Nephron (organoid): ENCODE measurements around the gene SMIM38.

Experiments used
- H3K27ac Mint-ChIP-seq, 3 experiments: 2 replicates each; pipeline ENCODE4 v1.8.0; 2020; ENCODE audit warnings: mixed read lengths in 3 of 3, mild to moderate bottlenecking in 2 of 3, moderate library complexity in 1 of 3
- H3K27me3 Mint-ChIP-seq: 2 replicates; pipeline ENCODE4 v1.8.0; 2021; ENCODE audit warnings: low read depth, mild to moderate bottlenecking, moderate library complexity, mixed read lengths
- H3K36me3 Mint-ChIP-seq: 2 replicates; pipeline ENCODE4 v1.8.0; 2020; ENCODE audit warnings: low read depth, mixed read lengths
- H3K4me1 Mint-ChIP-seq: 2 replicates; pipeline ENCODE4 v1.8.0; 2020; ENCODE audit warnings: mixed read lengths
- H3K4me3 Mint-ChIP-seq, 3 experiments: 2 replicates each; pipeline ENCODE4 v1.8.0; 2020; ENCODE audit warnings: mild to moderate bottlenecking in 3 of 3, mixed read lengths in 3 of 3, moderate library complexity in 2 of 3
- H3K9me3 Mint-ChIP-seq: 2 replicates; pipeline ENCODE4 v1.8.0; 2020; ENCODE audit warnings: mixed read lengths
- CTCF ChIP-seq, 3 experiments: fragments of 200-600 bp; sonication (generic); IDR thresholded peaks; one replicate each; pipeline ENCODE4 v1.5.0; 2021; ENCODE audit warnings: antibody characterized with exemption in 3 of 3; ENCODE audit not compliant: unreplicated experiment in 3 of 3

SMIM38 gene

GRCh38 chr11:69120096-69120875 is 35.4 kb upstream of the SMIM38 start:
- H3K9me3 Mint-ChIP-seq: no peaks in the 10 kb centered on the region
- H3K36me3 Mint-ChIP-seq: no peaks in the 10 kb centered on the region
- H3K27me3 Mint-ChIP-seq: peaks cover 7% of the 10 kb centered on the region
- H3K4me1 Mint-ChIP-seq: peaks cover 11% of the 10 kb centered on the region
- no peak overlapping the region for H3K4me3 Mint-ChIP-seq
- no peak overlapping the region for H3K27ac Mint-ChIP-seq
- TF ChIP-seq CTCF (IDR thresholded peaks at IDR 0.05; ENCODE audit: unreplicated experiment in 3 of 3): no peak

- H3K36me3 Mint-ChIP-seq: no peaks in the 10 kb centered on the region
- H3K4me1 Mint-ChIP-seq: peaks cover 11% of the 10 kb centered on the region
- H3K27ac Mint-ChIP-seq: no peak overlapping the region
- peaks cover 7% of the 10 kb centered on the region for H3K27me3 Mint-ChIP-seq
- no peaks in the 10 kb centered on the region for H3K9me3 Mint-ChIP-seq
- TF ChIP-seq CTCF (IDR thresholded peaks at IDR 0.05; ENCODE audit: unreplicated experiment in 3 of 3): no peak
- no peak overlapping the region for H3K4me3 Mint-ChIP-seq
Measured at GRCh38 chr11:69121021-69121420, 34.7 kb upstream of the SMIM38 start.

GRCh38 chr11:69121621-69122325 is 34.0 kb upstream of the SMIM38 start:
- H3K4me1 Mint-ChIP-seq: peaks cover 5% of the 10 kb centered on the region
- H3K27me3 Mint-ChIP-seq: peaks cover 7% of the 10 kb centered on the region
- H3K36me3 Mint-ChIP-seq: no peaks in the 10 kb centered on the region
- no peak for TF ChIP-seq CTCF (IDR thresholded peaks at IDR 0.05; ENCODE audit: unreplicated experiment in 3 of 3)
- no peak overlapping the region for H3K4me3 Mint-ChIP-seq
- no peak overlapping the region for H3K27ac Mint-ChIP-seq
- no peaks in the 10 kb centered on the region for H3K9me3 Mint-ChIP-seq

- Mint-ChIP-seq H3K9me3 (no peaks in the 10 kb centered on the region), H3K27ac (peak overlapping the region in 2 of 3 experiments; percentile 46 to 77), H3K27me3 (peaks cover 3% of the 10 kb centered on the region)
Measured at GRCh38 chr11:69122326-69122629, 33.5 kb upstream of the SMIM38 start.

GRCh38 chr11:69122630-69123431 is 32.9 kb upstream of the SMIM38 start:
- no peak for TF ChIP-seq CTCF (IDR thresholded peaks at IDR 0.05; ENCODE audit: unreplicated experiment in 3 of 3)
- no peak overlapping the region for H3K4me3 Mint-ChIP-seq
- peaks cover 5% of the 10 kb centered on the region for H3K4me1 Mint-ChIP-seq
- H3K9me3 Mint-ChIP-seq: peaks cover under 1% of the 10 kb centered on the region
- H3K36me3 Mint-ChIP-seq: no peaks in the 10 kb centered on the region
- peak overlapping the region; percentile 46 to 77 (median 61) for H3K27ac Mint-ChIP-seq
- no peaks in the 10 kb centered on the region for H3K27me3 Mint-ChIP-seq

More at GRCh38 chr11:69122326-69122629, 33.5 kb upstream of the SMIM38 start:
- H3K36me3 Mint-ChIP-seq: no peaks in the 10 kb centered on the region
- H3K4me3 Mint-ChIP-seq: no peak overlapping the region
- TF ChIP-seq CTCF (IDR thresholded peaks at IDR 0.05; ENCODE audit: unreplicated experiment in 3 of 3): no peak
- peaks cover 5% of the 10 kb centered on the region for H3K4me1 Mint-ChIP-seq
